GM21529 (cell line): Measurements from ENCODE around the gene MAMDC4.
A peak's percentile ranks its signal among the peaks of the same experiment; 100 is the strongest.

Experiments used
- ATAC-seq: cut with Tn5 transposase; IDR thresholded peaks from one replicate; pipeline ENCODE4 v1.9.1; 2021; ENCODE audit not compliant: unreplicated experiment

Gene MAMDC4

GRCh38 chr9:136886610-136887597 lies 34.8 kb downstream of the MAMDC4 start:
- no peak for ATAC-seq

GRCh38 chr9:136888454-136888853 lies 36.3 kb downstream of the MAMDC4 start:
- no peak for ATAC-seq

GRCh38 chr9:136889858-136890257 lies 37.7 kb downstream of the MAMDC4 start:
- no peak for ATAC-seq

DNA sequence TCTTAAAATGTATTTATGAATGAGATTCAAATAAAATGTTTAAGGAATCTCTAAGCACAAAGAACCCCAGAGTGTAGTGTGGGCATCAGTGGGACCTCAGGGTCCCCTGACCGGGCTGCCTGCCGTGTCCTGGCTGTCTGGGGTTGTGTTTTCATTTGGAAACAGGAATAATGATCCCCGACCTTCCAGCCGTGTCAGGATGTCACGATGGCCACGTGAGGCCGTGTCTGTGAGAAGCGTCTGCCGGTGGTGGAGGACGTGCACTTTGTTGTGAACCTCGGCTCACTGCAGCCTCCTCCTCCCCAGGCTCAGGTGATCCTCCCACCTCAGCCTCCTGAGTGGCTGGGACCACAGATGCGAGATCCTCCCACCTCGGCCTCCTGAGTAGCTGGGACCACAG lies 38.5 kb downstream of the MAMDC4 start:
- ATAC-seq = no peak

DNA sequence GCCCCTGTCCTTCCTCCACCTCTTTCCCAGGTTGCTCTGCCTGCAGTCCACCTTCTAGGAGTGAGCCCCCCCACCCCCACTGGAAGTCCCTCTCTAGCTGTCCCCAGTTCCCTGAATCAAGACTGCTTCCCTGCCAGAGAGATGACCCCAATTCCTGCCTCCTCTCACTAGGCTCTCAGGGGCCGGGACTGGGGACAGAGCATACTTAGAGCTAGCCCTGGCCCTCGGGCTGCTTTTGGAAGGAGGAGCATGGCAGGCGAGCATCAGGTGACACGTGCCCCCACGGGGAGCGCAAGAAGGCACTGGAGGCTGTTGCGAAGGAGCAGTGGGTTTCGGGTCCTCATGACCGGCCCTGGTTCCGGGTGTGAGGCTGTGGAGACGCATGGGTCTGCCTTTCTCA lies 43.9 kb downstream of the MAMDC4 start:
- no peak for ATAC-seq

- ATAC-seq = no peak
Measured at GRCh38 chr9:136898483-136899100, 46.4 kb downstream of the MAMDC4 start.

DNA sequence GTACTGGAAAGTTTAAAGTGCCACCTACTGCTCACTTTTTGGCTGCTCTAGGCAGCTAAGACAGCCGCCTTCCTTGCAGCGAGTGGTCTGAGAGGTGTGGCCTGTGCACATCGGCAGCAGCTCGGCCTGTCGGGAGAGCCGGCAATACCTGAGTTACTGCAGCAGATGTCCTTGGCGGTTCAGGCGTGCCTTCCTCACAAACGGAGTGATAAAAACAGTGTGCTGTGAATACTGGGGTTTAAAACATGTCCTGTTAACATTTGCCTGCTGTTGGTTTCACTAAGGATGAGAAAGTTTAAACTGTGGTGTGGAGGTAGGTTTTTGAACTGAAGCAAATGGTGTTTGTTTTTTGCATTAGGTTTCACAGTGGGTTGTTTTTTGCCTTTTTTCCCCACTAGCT lies 47.0 kb downstream of the MAMDC4 start:
- ATAC-seq = peak; percentile 56

- ATAC-seq = no peak
Measured at GRCh38 chr9:136900556-136900955, 48.4 kb downstream of the MAMDC4 start.

- ATAC-seq = no peak
Measured at GRCh38 chr9:136900988-136901515, 48.9 kb downstream of the MAMDC4 start.

DNA sequence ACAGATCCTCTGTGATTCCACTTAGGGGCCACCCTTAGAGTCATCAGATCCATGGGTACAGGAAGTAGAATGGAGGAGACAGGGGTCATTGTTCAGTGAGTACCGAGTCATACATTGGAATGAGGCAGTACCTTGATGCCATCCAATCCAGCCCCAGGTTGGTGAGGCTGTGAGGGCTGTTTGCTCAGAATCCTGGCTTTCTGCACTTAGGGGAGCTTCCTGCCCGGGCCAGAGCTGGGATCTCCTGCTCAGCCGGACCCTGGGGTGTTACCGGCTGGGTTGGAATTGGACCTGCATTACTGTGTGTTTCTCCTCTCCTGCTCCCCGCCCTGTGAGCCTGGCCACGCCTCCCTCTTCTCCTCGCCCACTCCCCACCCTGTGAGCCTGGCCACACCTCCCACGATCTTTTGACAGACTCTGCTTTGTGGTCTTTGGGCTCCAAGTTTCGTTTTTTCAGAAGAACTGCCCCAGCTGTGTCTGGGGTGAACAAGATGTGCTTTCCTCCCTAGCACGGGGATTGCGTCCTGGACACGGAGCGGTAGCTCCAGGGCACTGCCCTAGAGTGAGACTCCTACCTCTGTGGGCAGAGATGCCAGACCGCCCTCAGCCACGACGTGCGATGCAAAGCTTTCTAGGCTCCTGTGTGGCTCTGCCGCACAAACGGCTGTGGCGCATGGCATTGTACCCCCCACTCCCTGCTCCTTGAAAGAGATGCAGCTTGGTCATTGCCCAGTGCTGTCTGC lies 49.5 kb downstream of the MAMDC4 start:
- ATAC-seq = peak; percentile 53

DNA sequence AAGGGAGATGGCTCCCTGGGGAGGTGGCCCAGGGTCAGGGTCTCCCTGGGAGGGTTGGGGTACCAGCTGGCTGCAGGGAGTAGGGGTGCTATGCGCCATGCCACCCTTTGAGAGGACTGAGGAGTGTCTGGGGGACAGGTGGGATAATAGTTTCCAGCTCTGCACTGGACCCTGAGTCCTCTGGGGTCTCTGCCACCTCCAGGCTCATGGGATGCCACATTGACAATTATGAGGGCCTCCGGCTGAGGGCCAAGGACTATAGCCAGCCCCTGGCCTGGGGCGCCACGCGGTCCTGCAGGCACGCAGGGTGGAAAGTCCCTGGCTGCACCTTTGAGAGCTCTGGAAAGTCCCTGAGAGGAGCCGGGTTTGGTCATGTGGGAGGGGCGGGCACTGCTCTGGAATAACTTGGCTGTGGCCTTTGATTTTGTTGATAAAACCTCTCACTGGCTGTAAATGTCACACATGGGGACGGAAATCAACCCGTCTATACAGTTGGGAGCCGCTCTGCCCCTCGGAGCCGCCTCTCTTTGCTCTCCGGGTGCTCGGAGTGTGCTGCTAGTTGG lies 50.2 kb downstream of the MAMDC4 start:
- peak; percentile 45 for ATAC-seq

GRCh38 chr9:136903041-136903554 lies 51.0 kb downstream of the MAMDC4 start:
- ATAC-seq = no peak

- no peak for ATAC-seq
Measured at GRCh38 chr9:136906266-136906665, 54.1 kb downstream of the MAMDC4 start.

DNA sequence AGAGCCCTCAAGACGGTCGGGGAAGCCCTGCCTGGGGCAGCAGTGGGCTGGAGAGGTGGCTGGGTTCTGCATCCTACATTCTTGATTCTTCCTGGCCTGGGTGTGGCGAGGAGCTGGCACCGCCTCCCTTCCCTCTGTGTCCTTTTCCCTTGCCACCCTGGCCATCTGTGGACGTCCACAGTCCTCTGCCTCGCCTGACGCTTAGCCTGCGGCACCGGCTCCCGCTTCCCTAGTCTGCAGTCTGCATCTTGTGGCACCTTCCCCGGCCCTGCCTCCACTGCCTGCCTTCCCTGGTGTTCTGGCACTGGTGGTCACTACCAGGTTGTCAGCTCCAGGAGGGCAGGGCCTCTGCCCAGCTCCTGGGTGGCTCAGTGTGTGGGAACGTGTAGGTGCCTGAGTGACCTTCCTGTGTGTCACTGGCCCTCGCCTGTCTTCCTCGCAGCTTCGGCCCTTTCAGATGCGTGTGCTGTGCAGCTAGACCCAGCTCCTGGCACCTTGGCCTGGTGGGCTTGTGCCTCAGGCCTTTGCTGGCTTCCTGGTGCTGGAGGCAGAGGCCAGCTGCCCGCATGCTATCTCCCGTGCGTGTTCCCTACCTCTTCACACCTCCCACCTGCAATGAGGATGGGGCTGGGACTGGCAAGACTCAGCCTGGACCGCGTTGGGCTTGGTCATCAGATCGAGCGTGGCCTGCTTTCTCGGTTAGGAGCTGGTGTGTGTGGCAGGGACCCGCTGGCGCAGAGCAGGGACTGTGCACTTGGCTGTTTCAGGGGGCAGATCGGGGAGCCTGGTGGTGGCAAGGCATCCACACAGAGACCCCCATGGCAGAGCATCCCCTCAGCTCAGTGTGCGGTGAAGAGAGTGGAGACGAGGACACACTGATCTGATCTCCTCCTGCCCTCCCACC lies 55.1 kb downstream of the MAMDC4 start:
- ATAC-seq = no peak
